ENCODE results near the gene DDOST.

DDOST gene

DNA sequence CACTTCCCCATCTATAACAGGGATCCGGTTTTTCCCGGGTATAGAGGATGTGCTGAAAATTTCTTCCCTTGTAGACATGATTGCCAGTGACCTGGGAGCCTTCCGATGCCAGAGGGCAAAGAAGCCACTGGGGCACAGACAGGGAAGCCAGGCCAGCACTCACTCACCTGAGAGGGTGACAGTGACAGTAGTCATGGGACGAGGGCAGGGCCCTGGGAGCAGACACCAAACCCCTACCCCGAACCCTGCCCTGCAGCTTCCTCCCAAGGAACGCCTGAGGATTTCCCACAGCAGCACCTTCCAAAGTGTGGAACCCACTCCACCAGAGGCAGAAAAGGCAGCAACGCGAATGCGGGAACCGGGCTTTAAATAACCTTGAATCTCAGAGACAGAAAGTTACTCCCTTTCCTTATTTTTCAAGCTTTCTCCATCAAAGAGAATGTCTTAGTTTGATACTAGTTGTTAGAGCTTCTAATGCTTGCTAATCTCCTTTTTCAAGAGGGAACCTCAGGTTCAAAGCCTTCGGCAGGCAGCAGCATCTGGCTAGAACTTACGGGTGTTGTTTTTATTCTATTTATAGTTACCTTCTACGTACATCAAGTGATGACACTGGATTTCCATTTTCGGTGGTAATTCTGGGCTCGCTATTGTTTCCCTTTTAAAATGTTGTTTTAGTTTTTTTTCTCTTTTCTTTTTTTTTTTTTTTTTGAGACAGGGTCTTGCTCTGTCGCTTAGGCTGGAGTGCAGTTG, 2.8 kb downstream of the DDOST start:
- no peak for DNase-seq

- DNase-seq, result no peak
Measured at GRCh38 chr1:20657024-20657423, 4.1 kb downstream of the DDOST start.

GRCh38 chr1:20654104-20654690, 7.0 kb downstream of the DDOST start:
- DNase-seq, result no peak

GRCh38 chr1:20652300-20652699, 8.9 kb downstream of the DDOST start:
- no peak for DNase-seq

- no peak for DNase-seq
Measured at GRCh38 chr1:20648946-20649345, 12.2 kb downstream of the DDOST start.

- no peak for DNase-seq
Measured at GRCh38 chr1:20648438-20648837, 12.7 kb downstream of the DDOST start.

- no peak for DNase-seq
Measured at GRCh38 chr1:20645414-20645813, 15.8 kb downstream of the DDOST start.

DNA sequence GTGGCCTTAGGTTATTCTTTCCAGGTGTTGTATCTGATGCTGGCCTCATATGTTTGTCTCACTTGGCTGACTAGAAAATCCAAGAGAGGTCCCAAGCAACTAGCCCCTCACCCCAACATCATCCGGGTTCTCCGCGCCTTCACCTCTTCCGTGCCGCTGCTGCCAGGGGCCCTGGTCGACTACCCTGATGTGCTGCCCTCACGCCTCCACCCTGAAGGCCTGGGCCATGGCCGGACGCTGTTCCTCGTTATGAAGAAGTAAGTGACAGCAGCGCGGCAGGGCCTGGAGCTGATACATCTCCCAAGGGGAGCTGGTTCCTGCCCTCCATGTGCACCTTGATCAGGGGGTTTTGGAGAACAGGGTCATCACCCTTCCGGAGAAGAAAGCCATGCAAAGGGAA, 16.8 kb downstream of the DDOST start:
- no peak for DNase-seq

DNA sequence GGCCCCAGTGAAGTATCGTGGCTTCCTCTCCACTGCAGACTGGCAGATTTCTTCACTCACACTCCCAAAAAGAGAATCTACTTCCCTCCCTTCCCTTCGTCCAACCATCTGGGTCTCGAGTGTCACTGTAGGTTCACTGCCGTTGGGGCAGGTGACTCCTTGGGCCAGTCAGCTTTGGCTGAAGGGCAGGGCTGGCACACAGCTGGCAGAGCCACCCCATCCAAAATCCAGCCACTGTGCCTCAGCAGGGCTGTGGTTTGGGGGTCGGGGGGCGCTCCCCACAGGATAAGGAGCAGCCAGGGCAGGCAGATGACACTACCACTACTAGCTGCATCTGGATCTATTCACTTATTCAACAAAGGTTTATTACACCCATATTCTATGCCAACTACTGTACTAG, 18.1 kb downstream of the DDOST start:
- no peak for DNase-seq

DNA sequence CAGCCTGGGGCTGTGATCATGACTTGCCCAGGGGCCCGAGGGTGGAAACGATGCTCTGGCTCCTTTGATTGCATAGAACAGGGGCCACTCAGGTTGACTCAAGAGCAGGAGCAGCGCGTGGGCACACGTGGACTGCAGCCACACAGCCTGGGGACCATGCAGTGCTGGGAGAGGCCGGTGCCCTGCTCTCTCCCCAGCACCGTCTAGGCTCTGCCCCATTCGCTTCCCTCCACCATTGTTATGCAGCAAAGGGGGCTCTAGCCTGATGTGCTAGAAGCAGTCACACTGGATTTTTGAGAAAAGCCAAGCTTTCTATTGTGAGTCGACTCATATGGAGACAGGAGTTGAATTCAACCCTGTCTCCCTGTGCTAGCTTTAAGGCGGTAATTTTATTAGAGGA, 19.2 kb downstream of the DDOST start:
- no peak for DNase-seq

DNA sequence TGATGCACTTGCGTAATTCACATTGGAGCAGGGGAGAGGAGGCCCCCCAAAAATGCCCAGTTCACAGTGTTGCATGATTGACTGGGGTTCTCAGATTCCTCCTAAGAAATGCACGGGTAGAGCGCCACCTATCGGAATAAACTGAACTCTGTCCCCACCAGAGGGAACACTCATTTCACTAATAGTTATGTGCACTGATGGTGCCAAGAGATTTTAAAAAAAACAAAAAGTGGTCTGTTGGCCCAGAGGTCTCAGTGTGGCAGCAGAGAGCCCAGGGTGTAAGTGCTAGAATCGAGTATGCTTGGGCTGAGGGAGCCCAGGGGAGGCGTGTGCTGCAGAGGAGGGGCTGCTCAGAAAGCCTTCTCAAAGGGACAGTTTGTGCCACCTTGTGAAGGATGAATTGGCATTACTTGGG, 21.0 kb downstream of the DDOST start:
- DNase-seq, result peak; percentile 15 to 61 (median 53)

GRCh38 chr1:20636785-20637347, 24.3 kb downstream of the DDOST start:
- DNase-seq, result no peak

DNA sequence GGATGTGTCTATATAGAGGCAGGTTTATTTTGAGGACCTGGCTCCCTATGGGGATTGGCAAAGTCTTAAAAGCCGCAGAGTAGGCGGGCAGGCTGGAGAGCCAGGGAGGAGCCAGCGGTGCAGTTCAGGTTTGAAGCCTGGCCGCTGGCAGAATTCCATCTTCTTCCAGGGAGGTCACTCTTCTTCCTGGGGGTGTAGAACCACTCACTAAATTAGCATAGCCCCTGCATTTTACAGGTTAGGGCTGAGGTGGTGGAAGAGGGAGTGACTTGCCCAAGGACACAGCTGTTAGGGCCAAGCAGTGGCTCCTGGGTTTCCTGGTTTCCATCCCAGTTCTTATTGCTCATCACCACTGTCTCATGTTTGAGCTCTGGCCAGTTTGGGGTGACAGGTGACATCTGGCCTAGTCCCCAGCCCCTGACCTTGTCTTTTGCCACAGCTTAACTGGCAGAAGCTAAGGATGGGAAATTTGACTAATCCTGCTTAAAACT, 26.5 kb downstream of the DDOST start:
- DNase-seq, result peak; percentile 31 to 65 (median 64)

DNA sequence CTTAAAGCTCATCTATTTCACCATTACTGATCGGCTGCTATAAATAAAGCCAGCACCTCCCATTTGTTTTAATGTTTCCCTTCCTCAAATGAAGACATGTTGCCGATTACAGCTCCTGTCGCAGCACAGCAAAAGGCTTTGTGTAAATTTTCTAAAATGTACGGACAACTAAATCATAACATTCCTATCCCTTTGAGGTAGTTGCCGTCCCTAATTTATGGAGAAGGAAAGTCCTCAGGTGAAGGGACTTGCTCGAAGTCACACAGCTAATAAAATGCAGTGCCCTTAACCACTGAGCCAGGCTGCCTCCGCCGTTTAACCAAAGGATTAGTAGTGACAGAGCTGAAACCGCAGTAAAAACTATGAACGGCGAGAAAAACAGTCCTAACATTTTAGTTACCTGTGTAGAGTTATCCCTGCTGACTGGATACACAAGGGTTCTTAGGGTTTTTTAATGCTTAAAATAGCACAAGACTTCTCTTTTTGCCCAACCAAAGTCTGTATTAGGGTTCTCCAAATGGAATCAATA, 27.0 kb downstream of the DDOST start:
- DNase-seq, result no peak

DNA sequence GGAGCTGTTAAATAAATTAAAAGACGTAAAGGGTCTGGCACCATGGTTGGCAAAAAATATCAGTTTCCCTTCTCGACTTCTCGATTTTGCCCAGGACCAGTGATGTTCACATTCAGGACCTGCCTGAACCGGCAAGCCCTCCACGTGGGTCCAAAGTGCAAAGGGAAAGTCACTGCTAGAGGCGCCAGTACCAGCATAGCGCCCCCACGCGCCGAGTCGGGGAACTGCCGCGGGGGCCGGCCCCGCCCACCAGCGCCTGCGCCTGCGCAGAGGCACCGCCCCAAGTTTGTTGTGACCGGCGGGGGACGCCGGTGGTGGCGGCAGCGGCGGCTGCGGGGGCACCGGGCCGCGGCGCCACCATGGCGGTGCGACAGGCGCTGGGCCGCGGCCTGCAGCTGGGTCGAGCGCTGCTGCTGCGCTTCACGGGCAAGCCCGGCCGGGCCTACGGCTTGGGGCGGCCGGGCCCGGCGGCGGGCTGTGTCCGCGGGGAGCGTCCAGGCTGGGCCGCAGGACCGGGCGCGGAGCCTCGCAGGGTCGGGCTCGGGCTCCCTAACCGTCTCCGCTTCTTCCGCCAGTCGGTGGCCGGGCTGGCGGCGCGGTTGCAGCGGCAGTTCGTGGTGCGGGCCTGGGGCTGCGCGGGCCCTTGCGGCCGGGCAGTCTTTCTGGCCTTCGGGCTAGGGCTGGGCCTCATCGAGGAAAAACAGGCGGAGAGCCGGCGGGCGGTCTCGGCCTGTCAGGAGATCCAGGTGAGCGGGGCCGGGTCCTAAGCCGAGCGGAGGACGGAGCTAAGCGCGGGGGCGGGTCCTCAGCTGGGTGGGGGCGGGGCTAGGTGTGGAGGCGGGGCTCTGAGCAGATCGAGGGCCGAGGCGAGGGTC, 27.7 kb downstream of the DDOST start, which contains the start of gene PINK1:
Gene PINK1 (plus strand): TSS at position 269 of the 875 bp plus-strand sequence. CDS start 91 bp downstream, at position 360.
- DNase-seq, result peak; percentile 79 to 88 (median 84)

- no peak for DNase-seq
Measured at GRCh38 chr1:20632386-20632785, 28.8 kb downstream of the DDOST start.

GRCh38 chr1:20630729-20631128, 30.4 kb downstream of the DDOST start:
- no peak for DNase-seq

DNA sequence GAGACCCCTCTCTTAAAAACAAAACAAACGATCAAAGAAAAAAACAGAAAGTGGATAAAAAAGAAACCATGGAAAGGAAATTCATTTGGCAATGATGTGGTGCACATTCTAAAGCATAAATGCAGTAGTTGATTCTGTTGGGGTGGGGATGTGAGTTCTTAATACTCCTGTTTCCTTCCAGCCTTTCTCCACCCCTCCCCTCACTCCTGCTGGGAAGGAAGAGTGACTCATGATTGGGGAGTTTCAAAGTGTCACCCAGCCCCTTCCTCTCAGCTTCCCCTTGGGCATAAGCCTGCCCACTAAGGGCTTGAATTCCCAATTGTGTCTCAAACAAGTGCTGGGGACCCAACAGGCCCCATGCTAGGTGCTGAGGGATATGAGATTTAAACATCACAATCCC, 34.6 kb downstream of the DDOST start:
- no peak for DNase-seq

DNA sequence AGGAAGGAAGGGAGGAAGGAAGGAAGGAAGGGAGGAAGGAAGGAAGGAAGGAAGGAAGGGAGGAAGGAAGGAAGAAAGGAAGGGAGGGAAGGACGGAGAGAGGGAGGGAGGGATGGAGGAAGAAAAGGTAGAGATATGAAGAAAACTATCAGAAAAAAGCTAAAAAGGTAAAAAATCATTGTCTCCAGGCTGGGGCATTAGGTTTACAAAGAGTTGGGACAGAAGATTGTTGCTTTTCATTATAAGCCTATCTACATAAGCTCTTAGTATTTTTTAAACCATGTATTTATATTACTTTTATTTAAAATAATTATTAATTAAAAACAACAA, 35.1 kb downstream of the DDOST start:
- no peak for DNase-seq

GRCh38 chr1:20625176-20626097, 35.7 kb downstream of the DDOST start:
- no peak for DNase-seq

DNA sequence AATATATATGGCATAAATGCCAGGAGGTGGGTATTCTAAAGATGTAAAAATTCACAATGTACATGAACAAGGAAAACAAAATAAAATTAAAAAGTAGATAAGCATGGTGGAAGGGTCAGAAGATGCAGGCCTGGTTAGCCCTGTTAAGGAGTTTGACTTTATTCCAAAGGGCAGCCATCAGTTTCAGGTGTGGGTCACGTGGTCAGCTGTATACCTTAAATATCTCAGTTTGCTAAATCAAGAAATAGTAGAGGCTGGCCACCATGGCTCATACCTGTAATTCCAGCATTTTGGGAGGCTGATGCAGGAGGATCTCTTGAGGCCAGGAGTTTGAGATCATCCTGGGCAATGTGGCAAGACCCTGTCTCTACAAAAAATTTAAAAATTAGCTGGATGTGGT, 36.5 kb downstream of the DDOST start:
- DNase-seq, result no peak

DNA sequence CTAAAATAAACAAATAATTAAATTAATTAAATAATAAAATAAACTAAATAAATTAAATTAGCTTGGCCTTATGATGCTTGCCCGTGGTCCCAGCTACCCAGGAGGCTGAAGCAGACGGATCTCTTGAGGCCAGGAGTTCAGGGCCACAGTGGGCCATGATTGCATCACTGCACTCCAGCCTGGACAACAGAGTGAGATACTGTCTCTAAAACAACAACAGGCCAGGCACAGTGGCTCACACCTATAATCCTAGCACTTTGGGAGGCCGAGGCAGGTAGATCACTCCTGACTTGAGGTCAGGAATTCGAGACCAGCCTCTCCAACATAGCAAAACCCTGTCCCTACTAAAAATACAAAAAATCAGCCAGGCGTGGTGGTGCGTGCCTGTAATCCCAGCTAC, 40.2 kb downstream of the DDOST start:
- DNase-seq, result no peak
